HG03469 (cell line): ENCODE measurements around the gene MRPS25.

Experiments
- ATAC-seq: cut with Tn5 transposase; IDR thresholded peaks from one replicate; pipeline ENCODE4 v1.9.1; 2021; ENCODE audit warnings: mild to moderate bottlenecking, moderate library complexity, moderate number of reproducible peaks; ENCODE audit not compliant: unreplicated experiment

The MRPS25 gene

DNA sequence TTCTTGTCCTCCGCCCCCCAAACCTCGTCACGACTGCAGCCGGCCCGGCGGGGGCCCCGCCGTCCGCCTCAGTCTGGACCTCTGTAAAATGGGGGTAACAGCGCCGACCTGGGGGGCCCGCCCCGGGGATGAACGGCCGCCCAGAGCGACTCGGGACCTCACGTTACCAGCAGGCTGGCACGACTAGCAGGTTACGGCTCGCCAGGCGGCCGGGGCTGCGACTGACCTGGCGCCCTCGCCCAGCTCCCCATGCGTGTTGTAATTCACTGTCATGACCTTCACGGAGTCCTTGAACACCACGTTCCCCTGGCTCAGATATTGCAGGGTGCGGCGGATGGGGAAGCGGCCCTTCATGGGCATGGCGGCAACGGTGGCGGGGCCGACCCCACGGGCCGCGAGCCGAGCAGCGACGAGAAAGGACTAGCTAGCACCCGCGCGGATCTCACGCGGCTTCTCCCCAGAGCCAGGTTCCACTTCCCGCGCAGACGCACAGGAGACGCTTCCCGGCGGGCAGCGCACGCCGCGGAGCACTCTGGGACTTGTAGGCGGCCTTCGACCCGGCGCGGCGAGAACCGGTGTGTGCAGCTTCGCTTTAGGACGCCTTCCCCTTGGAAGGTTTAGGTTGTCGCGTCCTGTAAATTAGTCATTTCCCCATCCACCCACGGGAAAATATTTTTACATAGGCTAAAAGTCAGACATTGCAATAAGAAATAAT lies at the start of gene MRPS25:
Gene MRPS25 (minus strand): TSS at position 481 of the 715 bp plus-strand sequence. CDS start 121 bp downstream, at position 360.
- peak; percentile 94 for ATAC-seq

DNA sequence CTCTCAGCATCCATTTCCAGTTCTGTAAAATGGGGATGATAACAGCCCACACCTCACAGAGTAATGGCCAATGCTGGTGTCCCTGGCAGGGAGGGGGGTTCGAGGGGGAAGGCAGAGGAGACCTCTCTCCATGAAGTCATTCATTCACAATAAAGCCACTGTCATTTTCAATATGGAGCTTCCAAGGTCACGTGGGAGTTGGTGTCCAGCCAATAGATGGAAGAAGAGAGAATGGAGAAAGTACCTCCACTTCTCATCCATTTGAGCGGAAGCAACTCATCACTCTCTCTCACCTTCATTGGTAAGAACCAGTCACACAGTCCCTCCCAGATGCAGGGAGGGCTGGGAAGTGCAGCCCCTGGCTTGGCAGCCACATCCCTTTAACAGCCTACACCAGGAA lies 48.8 kb upstream of the MRPS25 start:
- ATAC-seq = no peak

DNA sequence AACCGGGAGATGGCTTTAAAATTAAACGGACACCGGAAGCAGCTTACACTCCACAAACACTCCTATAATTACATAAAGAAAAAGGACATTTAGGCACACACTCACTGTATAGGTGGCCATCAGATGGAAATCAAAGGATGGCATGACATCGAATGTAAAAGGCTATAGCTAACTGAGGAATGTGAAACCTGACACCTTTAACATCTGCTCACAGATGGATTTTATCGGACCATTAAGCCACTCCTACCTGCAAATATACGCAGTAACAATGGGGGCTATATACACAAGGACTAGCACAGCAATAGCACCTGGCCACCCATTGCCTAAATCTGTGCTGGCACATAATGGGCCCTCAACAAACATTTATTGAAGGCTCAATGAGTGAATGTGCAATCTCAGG lies 48.4 kb upstream of the MRPS25 start:
- ATAC-seq = no peak

DNA sequence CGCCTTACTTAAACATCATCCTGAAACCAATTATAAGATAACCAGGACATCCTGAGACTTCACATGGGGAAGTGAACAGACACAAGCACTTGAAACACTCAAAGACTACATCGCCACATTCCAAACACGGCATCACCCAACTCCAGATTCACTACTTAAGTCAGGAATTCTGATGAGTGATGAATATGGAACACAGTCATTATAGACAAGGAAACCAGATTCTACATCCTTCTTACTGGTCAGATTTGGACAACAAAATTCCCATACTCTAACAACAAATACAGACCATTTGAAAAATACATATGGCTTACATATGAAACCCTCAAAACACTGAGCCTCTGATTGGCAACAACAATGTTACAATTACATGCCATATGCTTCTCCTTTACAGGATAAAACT lies 46.9 kb upstream of the MRPS25 start:
- no peak for ATAC-seq

DNA sequence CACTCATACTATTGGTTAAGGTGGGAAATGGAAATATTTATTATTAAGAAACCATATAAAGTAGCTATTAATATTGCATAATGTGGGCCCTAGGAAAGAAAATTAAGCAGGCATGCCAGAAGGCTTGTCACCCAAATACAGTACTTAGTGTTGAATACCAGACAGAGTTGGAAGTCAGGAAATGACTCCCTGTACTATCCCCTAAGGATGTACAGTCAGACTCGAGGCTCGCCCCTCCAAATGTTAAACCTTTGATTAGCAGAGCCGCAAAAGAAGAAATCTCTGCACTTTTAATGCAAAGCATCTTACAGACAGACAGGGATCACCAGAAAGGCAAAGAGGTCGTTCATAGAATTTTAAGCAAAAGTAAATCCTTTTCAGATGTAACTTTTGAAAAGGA lies 45.1 kb upstream of the MRPS25 start:
- ATAC-seq = no peak

DNA sequence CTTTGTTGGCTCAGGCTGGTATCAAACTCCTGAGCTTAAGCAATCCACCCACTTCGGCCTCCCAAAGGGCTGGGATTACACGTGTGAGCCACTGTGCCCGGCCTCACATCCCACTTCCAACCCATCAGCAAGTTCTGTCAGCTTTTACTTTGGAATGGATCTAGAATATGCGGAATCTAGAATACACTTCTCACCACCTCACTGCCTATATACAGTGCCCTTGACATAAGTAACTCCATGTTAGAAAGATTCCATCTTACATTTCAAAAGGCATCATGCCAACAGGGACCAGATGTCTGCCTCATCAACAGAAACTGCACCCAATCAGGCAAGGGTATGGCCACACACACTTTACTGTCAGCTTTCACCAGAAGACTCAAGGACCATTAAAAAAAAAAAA lies 43.8 kb upstream of the MRPS25 start:
- ATAC-seq = no peak

DNA sequence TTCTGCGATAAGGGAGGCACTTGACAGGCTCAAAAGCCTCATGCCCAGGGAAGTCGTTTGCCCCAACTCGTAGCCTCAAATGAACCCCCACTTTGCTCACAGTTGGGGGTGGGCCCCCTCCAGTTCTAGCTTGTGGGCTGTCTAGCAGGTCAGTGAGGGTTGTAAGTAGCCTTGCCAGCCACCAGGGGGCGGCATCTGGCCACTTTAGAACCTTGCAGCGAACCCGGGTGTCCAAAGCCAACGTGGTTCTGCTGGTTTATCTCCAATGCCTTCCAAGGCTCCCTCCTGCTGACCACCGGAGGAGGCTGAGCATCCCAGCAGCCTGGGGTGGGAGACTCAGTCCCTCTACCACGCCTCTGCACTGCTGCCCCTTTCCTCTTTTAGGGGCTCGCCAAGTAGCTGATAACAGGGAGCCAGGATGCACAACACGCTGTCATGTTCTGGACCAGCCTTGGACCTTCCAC lies 43.0 kb upstream of the MRPS25 start:
- no peak for ATAC-seq

DNA sequence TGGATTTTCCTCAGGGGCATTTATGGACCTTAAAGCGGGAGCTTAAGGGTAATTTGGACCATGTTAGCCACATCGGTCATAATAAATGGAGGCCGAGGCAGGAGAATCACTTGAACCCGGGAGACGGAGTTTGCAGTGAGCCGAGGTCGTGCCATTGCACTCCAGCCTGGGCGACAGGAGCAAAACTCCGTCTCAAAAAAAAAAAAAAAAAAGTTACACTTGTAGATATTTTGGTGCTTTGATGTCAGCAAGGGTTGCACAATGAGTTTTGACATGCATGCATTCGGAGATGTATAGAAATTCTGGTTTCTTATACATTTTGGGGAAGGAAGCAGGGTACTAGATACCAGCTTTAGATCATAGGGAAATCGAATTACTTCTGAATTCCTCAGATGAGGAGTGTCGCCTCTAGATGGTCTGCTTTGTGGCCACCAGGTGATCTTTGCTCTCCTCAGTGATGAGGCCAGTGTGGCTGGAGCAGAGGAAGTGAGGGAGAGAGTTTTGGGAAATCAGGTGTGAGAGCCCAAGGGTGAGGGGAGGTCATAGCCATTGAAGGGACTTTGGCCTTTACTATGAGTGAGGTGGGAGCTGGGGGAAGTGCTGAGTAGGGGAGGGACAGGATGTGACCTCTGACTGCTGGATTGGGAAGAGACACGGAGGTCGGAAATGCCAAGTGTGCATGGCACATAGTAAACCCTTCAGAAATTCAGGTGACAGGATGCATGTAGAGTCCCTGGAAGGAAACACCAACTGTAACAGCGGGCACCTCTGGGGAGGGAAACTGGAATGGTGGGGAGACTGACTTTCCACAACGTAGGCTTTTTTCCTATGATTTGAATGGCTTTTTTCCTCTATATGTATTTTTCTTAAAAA lies 42.2 kb upstream of the MRPS25 start:
- no peak for ATAC-seq

DNA sequence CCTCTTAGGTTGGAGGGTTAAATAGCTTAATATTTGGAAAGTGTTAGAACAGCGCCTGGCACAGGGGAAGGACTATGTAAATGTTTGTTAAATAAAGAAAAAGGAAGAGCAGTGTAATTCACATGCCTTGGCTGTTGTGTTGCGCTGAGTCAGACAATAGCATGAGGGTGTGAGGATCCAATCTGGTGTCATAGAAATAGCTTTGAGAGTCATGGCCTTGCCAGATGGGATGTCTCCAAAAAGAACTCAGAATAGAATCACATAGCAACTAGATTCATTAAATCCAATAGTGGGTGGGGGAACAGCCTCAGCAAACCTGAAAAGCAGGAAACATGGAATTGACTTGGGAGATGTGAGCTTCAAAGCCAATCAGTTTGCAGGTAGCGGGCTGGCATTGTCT lies 37.7 kb upstream of the MRPS25 start:
- no peak for ATAC-seq

DNA sequence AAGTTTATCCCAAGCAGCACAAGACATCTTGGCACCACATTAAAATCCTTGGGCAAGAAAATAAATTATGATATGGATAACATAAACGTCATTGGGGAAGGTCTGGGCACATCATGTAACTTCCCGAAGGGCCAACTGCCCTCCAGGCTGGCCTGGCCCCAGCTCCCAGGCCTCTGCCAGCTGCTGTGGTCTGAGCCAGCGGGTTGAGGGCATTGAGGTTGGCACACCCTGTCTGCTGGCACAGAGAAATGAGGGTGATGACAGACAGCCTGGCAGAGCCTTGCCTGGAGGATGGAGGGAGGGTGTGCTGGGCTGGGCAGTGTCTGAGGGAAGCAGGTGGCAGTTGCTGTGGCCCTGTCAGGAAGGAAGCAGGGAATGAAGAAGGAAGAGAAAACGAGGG lies 37.1 kb upstream of the MRPS25 start:
- ATAC-seq = no peak

DNA sequence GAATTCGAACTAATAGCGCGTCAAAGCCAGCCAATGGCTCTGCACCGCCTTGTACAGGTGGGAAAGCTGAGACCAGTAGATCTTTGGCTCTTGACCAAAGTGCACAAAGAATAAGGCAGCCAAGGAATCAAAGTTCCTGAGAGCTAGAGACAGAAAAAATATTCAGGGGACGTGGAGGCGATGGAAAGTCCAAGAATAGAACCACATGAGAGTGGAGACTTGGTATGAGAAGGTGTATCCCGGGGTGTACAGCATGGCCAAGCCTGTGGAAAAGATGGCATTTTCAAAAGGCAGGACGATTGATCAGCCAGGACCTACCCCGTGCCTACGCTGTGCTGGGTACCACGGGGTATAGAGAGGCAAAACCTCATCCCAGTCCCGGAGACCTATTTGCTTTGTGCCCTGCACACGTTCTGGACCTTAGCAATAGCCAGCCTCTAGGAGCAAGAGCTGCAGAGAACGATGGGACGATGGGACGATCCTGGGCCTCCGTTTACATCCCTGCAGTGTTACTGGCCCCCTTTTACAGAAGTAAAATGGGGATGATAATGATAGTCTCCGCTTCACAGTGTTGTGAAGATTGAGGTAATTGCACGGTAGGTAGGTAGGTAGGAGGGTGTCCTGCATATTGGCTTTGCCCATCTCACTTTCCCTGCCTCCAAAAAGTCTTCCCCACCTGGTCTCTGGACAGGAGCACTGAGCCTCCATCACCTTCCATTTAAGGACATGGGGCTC lies 34.4 kb upstream of the MRPS25 start:
- ATAC-seq = no peak

DNA sequence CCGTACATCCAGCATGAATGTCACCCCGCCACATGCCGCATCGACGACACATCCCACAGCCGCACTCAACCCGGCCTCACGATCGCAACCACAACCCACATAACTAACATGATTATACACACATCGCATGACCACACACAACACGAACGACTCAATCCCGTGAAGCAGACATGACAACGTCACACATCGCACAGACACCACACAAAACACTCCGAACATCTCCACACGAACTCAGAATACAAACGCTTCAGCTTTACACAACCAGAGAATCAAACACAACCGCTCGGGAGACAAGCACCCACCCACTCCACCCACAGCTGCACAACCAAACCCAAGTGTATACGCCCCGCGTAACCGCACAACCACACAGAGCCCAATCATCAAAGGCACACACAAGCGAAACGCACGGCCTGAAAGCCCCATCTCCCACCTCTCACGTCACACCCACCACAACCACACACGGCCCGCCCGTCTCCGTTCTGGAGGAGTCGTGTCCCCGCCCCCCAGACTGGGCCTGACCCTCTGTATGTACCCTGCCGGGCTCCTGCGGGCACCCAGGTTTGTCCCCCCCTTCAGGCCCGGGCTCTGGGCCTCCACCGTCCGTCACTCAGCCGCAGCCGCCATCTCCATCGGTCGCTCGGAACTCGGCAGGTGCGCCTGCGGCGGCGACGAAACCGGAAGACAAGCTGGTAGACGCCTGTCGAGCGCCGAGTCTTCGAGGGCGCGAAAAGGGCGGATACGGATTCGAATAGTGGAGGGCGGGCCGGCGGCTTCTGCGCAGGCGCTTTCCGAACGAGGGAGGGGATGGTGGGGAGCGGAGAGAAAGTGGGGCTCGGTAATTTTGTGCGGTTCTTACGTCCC lies 33.6 kb upstream of the MRPS25 start, which contains the start of gene RBSN:
Gene RBSN (minus strand): TSS at position 646 of the 861 bp plus-strand sequence. CDS start 3,028 bp downstream, outside the sequence.
- ATAC-seq = peak; percentile 74

DNA sequence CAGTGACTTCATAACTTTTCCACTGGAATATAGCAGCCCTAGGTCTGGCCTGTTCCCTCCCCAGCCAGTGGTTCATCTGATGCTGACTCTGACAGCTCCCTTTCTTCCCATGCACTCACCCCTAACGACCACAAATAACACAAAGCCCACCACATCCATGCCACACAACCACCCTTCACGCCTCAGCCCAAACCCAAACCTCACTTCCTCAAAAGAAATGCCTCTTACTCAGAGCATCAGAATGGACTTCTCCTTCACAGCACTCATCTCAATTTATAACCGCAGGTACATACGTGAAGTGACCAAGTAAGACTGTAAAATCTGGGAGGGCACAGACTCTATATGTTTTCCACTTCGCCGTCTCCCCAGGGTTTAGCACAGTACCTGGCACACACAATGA lies 32.8 kb upstream of the MRPS25 start:
- no peak for ATAC-seq

DNA sequence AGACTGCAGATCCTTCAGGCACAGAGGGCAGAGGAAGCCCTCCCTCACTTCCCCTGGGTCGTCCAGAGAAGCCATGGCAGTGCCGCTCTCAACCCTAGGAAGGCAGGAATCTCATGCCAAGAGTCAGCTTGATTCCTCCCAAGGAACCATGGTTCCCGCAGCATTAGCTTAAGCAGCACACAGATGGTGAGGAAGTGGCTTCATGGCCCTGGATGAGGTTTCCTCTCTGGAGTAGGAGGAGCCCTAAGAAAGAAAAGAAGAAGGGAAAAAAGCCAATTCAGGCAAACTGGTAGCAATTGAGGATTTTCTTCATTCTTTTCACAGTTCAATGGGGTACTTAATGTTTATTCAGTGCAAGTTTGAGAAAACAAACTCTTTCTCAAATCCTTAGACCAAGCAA lies 30.9 kb upstream of the MRPS25 start:
- no peak for ATAC-seq

DNA sequence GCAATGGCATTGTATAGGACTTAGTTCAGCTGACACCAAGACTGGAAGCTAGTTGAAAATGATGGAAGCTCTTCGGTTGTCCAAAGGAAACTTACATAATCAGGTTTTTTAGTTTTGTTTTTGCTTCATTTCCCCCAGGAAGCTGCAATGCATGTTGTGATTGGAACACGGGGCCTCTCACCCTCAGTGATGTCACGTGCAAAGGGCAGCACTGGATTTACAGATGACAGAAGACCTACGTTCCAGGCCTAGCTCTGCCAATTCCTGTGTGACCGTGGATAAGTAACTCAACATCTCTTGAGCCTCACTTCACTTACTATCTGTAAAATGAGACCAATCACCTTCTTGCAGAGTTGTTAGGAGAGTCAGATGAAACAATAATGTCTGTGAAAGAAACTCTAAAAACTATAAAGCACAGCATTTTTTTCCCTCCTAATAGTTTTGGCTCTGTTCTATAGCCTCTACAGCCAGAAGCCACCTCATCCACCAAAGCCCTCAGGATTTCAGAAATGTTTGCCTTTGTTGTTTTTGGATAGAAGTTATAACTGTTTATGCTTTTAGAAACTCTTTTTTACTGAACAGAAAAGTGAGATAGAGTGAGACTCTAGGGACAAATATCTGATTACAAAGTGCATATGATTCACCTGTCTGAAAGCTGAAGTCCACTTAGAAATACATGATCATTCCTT lies 29.2 kb upstream of the MRPS25 start:
- no peak for ATAC-seq

DNA sequence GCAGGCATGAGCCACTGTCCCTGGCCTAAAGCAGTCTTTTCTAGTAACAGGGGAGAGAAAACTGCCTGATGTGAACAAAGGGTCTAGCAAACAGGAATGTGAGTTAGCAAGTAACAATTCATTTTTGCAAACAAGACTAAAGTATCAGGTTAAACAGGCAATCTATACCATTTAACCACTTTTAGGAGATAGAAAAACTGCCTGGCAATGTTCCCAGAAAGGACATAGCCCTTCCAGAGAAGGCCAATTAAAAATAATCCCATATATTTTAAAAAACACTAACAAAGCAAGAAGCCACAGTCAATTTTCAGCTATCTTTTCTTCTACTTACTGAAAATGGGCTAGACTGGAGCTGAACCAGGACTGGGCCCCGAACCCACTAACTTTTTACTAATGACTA lies 27.6 kb upstream of the MRPS25 start:
- no peak for ATAC-seq

DNA sequence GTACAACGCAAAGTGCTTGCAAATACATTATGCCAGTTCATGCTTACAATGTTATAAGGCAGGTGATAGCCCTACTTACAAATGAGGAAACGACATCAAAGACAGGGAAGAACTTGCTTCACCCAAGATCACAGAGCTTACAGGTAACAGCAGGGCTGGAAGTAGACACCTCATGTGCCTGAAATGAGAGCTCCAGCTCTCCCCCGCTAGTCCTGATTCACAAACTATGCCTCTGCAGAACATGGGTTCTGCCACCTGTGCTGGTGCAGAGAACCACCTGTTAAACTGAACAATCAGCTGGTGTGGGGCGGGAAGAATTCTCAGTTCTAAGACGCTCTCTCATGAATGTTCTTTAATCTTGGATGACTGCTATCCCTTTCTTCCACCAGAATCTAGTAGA lies 26.5 kb upstream of the MRPS25 start:
- no peak for ATAC-seq

DNA sequence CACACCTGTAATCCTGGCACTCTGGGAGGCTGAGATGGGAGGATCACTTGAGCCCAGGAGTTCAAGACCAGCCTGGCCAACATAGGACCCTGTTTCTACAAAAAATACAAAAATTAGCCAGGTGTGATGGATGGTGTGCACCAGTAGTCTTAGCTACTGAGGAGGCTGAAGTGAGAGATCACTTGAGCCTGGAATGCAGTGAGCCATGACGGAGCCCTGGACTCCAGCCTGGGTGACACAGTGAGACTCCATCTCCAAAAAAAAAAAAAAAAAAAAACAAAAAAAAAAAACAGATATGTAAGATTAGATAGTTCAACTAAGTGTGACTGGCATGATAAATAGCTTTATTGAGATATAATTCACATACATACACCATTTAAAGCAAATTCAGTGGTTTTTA lies 24.1 kb upstream of the MRPS25 start:
- ATAC-seq = no peak

DNA sequence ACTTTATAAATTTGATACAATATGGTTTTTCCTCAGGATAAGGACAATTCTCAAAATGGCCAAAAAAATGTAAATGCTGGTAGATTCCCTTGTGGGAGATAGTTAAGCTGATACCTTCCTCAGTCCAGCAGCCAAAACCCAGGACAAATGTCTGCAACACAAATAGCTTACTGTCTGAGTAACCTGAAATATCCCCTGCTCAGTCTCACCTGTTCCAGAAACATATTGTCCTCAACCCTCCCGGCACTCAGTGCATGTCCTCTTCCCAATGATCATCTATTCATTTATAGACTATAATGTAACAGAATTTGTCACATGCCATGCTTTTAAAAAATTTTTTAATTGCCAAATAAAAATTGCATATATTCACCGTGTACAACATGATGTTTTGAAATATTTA lies 21.6 kb upstream of the MRPS25 start:
- ATAC-seq = no peak

DNA sequence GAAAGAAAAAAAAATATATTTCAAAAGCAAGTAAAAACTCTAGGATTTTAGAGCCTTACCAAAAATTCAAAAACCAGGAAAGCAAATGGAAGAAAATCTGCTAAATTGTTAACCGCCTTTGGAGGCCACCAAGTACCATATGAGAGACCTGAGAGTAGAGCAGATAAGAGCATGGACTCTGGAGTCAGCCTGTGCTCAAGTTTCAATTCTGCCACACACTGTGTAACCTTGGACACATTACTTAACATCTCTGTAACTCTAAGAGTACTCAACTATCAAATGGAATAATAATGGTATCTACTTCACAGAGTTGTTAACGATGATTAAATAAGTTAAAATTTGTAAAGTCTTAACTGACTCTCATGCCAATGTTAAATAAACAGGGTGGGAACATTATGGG lies 21.1 kb upstream of the MRPS25 start:
- no peak for ATAC-seq
